GDM1 (cell line): ENCODE results near the gene TP53TG3.
"Not testable (repeated sequence)": the region's sequence is repeated elsewhere in the genome, so short reads cannot be mapped to it uniquely, and the experiment has no call there.

ENCODE experiments used
- DNase-seq: peaks from one replicate; lab custom pipeline; 2025; lab: John Stamatoyannopoulos, UW

Gene TP53TG3, protein sequence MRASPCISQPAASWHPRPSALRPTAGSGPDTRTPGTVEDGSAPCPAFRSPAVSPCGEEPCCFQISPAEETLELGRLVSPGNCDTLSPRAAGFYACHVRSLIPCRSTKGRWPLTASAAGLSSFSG

DNA sequence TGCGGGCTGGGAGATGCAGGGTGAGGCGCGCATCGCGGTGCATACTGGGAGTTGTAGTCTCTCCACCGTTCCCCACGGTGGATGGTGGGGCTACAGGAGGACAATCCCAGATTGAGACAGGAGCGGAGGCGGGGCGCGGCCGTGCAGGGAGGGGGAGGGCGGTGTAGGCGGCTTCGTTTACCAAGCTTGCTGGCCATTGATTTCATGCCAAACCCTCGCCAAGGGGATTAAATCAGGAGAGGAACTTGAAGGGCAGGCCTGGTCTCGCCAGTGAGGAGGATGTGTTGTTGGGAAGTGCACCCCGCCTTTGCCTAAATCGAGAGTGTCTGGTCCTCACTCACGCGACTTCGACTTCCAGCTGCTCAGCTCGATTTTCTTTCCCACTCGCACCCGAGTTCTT, at the start of gene TP53TG3:
Gene TP53TG3, minus strand, starts transcription at position 101 of the 400 bp plus-strand sequence. Its CDS starts 68 bp downstream, at position 33.
- DNase-seq, result not testable (repeated sequence)

DNA sequence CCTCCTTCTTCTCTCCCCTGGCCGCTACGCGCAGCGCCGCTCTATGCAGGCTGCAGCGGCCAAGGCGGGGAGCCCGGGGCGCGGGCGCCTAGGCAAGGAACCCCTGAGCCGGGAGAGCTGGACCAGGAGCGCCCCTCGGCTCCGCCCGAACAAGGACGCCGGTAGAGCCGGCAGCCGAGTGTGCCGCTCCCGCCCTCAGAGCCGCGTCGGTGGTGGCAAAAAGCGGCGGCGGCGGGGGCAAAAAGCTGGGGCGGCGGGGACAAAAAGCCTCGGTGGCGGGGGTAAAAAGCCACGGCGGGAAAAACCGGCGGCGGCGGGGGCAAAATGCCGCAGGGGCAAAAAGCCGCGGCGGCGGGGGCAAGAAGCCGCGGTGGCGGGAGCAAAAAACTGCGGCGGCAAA, 25.1 kb downstream of the TP53TG3 start:
- not testable (repeated sequence) for DNase-seq

DNA sequence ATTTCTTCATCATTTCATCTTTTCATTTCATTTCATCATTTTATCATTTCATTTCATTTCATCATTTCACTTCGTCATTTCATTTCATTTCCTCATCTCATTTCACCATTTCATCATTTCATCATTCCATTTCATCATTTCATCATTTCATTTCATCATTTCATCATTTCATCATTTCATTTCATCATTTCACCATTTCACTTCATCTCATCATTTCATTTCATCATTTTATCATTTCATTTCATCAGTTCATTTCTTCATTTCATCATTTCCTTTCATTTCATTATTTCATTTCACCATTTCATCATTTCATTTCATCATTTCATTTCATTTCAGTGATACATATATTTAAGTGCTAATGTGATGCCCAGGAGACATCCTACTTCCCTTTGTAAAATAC, 28.4 kb downstream of the TP53TG3 start:
- not testable (repeated sequence) for DNase-seq

DNA sequence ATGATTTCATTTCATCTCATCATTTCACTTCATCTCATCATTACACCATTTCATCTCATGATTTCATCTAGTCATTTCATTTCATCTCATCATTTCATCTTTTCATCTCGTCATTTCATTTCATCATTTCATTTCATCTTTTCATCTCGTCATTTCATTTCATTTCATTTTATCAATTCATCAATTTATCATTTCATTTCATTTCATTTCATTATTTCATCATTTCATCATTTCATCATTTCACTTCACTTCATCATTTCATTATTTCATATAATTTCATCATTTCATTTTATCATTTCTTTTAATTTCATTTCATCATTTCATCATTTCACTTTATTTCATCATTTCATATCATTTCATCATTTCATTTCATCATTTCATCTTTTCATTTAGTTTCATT, 29.2 kb downstream of the TP53TG3 start:
- DNase-seq, result not testable (repeated sequence)

DNA sequence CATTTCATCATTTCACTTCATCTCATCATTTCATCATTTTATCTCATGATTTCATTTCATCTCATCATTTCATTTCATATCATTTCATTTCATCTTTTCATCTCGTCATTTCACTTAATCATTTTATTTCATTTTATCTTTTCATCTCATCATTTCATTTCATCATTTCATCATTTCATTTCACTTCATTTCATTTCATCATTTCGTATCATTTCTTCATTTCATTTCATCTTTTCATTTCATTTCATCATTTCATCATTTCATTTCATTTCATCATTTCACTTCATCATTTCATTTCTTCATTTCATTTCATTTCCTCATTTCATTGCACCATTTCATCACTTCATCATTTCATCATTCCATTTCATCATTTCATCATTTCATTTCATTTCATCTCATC, 29.8 kb downstream of the TP53TG3 start:
- DNase-seq, result not testable (repeated sequence)

DNA sequence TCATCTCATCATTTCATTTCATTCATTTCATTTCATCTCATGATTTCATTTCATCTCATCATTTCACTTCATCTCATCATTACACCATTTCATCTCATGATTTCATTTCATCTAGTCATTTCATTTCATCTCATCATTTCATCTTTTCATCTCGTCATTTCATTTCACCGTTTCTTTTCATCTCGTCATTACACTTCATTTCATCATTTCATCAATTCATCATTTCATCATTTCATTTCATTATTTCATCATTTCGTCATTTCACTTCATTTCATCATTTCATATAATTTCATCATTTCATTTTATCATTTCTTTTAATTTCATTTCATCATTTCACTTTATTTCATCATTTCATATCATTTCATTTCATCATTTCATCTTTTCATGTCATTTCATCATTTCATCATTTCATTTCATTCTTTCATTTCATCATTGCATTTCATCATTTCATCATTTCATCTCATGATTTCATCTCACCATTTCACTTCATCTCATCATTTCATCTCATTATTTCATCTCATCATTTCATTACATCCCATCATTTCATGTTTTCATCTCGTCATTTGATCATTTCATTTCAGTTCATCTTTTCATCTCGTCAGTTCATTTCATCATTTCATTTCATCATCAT, 30.6 kb downstream of the TP53TG3 start:
- not testable (repeated sequence) for DNase-seq

DNA sequence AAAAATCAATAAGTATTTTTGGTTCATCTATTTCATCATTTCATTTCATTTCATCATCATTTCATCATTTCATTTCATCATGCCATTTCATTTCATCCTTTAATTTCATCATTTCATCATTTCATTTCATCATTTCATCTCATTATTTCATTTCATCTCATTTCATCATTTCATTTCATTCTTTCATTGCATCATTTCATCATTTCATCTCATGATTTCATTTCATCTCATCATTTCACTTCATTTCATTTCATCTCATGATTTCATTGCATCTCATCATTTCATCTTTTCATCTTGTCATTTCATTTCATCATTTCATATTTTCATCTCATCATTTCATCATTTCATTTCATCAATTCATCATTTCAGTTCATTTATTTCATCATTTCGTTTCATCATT, 31.2 kb downstream of the TP53TG3 start:
- DNase-seq, result not testable (repeated sequence)

DNA sequence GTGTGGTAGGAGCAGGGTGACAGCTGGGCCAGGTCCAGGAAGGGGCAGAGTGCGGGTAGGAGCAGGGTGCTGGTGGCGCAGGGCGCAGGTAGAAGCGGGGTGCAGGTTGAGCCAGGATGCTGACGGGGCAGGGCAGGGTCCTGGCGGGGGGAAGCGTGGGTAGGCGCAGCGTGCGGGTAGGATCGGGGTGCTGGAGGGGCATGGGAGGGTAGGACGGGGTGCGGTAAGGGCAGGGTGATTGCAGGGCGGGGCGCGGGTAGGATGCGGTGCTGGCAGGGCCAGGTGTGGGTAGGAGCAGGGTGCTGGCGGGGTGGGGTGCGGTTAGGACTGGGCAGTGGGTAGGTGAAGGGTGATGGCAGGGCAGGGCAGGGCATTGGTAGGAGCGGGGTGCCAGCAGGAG, 38.4 kb downstream of the TP53TG3 start:
- not testable (repeated sequence) for DNase-seq

DNA sequence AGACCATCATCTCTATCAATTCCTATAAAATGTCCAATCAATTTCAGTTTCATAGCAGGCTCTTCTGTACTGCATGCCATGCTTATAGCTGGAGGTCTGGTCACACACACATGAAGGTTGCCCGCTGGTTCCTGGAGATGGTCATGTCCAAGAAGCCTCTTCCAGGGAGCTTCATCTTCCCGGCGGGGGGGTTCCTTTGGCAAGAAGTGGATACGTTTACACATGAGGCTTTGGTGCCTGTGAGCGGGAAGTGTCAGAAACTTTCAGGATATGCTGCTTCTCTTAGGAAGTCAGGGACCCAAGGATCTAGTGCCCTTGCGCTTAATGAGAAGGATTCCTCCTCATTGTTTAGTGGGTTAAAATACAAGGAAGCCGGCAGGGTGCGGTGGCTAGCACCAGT, 43.9 kb downstream of the TP53TG3 start:
- DNase-seq, result not testable (repeated sequence)
